Muscle of leg (tissue), 16 donors: ENCODE measurements around the gene C6orf15. TPM values are rescaled to one million over a fixed set of nuclear protein-coding genes. Genes with fewer than 3 reads are reported as not detected.

Experiments
- DNase-seq: peaks from one replicate; pipeline ENCODE4 v3.0.0; 2013
- H3K27ac ChIP-seq: one replicate; pipeline ENCODE4 v1.5.1; 2013; ENCODE audit warnings: mild to moderate bottlenecking, low read length, control low read depth
- H3K27me3 ChIP-seq: one replicate; pipeline ENCODE4 v1.6.1; 2013; ENCODE audit warnings: low read length; ENCODE audit not compliant: control insufficient read depth, insufficient read depth
- H3K36me3 ChIP-seq: one replicate; pipeline ENCODE4 v1.6.1; 2013; ENCODE audit warnings: low read length; ENCODE audit not compliant: control insufficient read depth, insufficient read depth
- H3K4me1 ChIP-seq: one replicate; pipeline ENCODE4 v1.6.1; 2013; ENCODE audit warnings: low read length; ENCODE audit not compliant: control insufficient read depth, insufficient read depth
- H3K4me3 ChIP-seq: one replicate; pipeline ENCODE4 v1.5.1; 2013; ENCODE audit warnings: low read length, control low read depth
- H3K9me3 ChIP-seq: replicated peaks from 2 replicates; pipeline ENCODE4 v1.6.1; 2013; ENCODE audit warnings: low read depth, low read length; ENCODE audit not compliant: control insufficient read depth
- WGBS: methylation state at CpG from one replicate; pipeline ENCODE4 v1.1.5; 2013; ENCODE audit warnings: missing lambda C conversion rate; ENCODE audit not compliant: insufficient coverage; 5-methylcytosine and 5-hydroxymethylcytosine counted together
- long read RNA-seq, 11 donors: transcript quantifications; one replicate each; lab custom pipeline, GENCODE V29; 2026
- polyA plus RNA-seq, 8 donors: library from polyadenylated mRNA; unstranded; fragments of 120-200 nt; gene quantifications; one replicate each; pipeline versions ENCODE4 v1.2.1 to v1.2.3, GENCODE V29; 2013; ENCODE audit warnings: inconsistent platforms in 1 of 8, low replicate concordance in 1 of 8; ENCODE audit not compliant: insufficient read length in 8 of 8, insufficient read depth in 1 of 8
- total RNA-seq: library from RNA; stranded (reverse); fragments of 120-200 nt; gene quantifications from one replicate; pipeline ENCODE4 v1.2.4, GENCODE V29; 2013

C6orf15 gene
- not detected for total RNA-seq
- polyA plus RNA-seq: not detected
- long read RNA-seq, donor 1: 0 reads
- long read RNA-seq, donor 2: 0 reads
- long read RNA-seq, donor 3: 0 reads
- long read RNA-seq, donor 4: 0 reads
- long read RNA-seq, donor 5: 0 reads
- long read RNA-seq, donor 6: 0 reads
- long read RNA-seq, donor 7: 0 reads
- long read RNA-seq, donor 8: 0 reads
- long read RNA-seq, donor 9: 0 reads
- long read RNA-seq, donor 10: 0 reads
- long read RNA-seq, donor 11: 0 reads

- no peaks in the 10 kb centered on the region for H3K36me3 ChIP-seq
- DNase-seq: no peak
- peaks cover 25% of the 10 kb centered on the region for H3K4me1 ChIP-seq
- H3K27me3 ChIP-seq: peaks cover 19% of the 10 kb centered on the region
- no peaks in the 10 kb centered on the region for H3K9me3 ChIP-seq
- H3K27ac ChIP-seq: no peak within 1 kb of the TSS
- H3K4me3 ChIP-seq: no peak within 1 kb of the TSS
- WGBS: 90% methylated on average over 1 of the region's 5 CpGs
These were observed at the start of gene C6orf15 for GRCh38 chr6:31112478-31112877. TSS of gene C6orf15 (minus strand) at chr6:31112575. CDS start at chr6:31112555, 20 bp downstream.

- H3K4me3 ChIP-seq: no peak overlapping the region
- peaks cover 21% of the 10 kb centered on the region for H3K36me3 ChIP-seq
- H3K27ac ChIP-seq: no peak overlapping the region
- no peak for DNase-seq
- whole genome bisulfite sequencing: 82% methylated on average over 15 of the region's 19 CpGs
- H3K4me1 ChIP-seq: peaks cover 17% of the 10 kb centered on the region
- no peaks in the 10 kb centered on the region for H3K9me3 ChIP-seq
- no peaks in the 10 kb centered on the region for H3K27me3 ChIP-seq
These were observed 49.1 kb upstream of the C6orf15 start for GRCh38 chr6:31161216-31162126.

GRCh38 chr6:31158863-31159855 lies 46.8 kb upstream of the C6orf15 start:
- H3K27ac ChIP-seq: peak overlapping the region; percentile 91
- 8% methylated on average over 25 of the region's 35 CpGs for WGBS
- H3K9me3 ChIP-seq: no peaks in the 10 kb centered on the region
- H3K4me3 ChIP-seq: peak overlapping the region; percentile 84
- H3K36me3 ChIP-seq: peaks cover 37% of the 10 kb centered on the region
- H3K27me3 ChIP-seq: no peaks in the 10 kb centered on the region
- peaks cover 17% of the 10 kb centered on the region for H3K4me1 ChIP-seq
- no peak for DNase-seq

- Histone ChIP-seq H3K9me3 (no peaks in the 10 kb centered on the region), H3K27me3 (no peaks in the 10 kb centered on the region), H3K36me3 (peaks cover 33% of the 10 kb centered on the region), H3K27ac (peak within 1 kb of the TSS; percentile 91), H3K4me1 (peaks cover 17% of the 10 kb centered on the region), H3K4me3 (peak within 1 kb of the TSS; percentile 84)
- under 1% methylated on average over 51 of the region's 65 CpGs for WGBS
- DNase-seq: peak; percentile 100
These were observed 45.9 kb upstream of the C6orf15 start, which contains the start of gene TCF19 for GRCh38 chr6:31158140-31158862. TSS of gene TCF19 (plus strand) at chr6:31158589. CDS start at chr6:31159470, 881 bp downstream.

- Histone ChIP-seq H3K9me3 (no peaks in the 10 kb centered on the region), H3K36me3 (peaks cover 27% of the 10 kb centered on the region), H3K4me3 (peak within 1 kb of the TSS; percentile 84), H3K4me1 (peaks cover 17% of the 10 kb centered on the region), H3K27ac (peak within 1 kb of the TSS; percentile 91), H3K27me3 (no peaks in the 10 kb centered on the region)
- DNase-seq: no peak
- WGBS: 3% methylated on average over 14 of the region's 14 CpGs
These were observed 45.3 kb upstream of the C6orf15 start, which contains the start of gene CCHCR1 for GRCh38 chr6:31157513-31158139. TSS of gene CCHCR1 (minus strand) at chr6:31157802. CDS start at chr6:31157600, 202 bp downstream.

- WGBS: 96% methylated on average over 4 of the region's 7 CpGs
- no peak overlapping the region for H3K4me3 ChIP-seq
- no peaks in the 10 kb centered on the region for H3K27me3 ChIP-seq
- H3K9me3 ChIP-seq: no peaks in the 10 kb centered on the region
- H3K4me1 ChIP-seq: peaks cover 17% of the 10 kb centered on the region
- H3K36me3 ChIP-seq: peaks cover 20% of the 10 kb centered on the region
- no peak for DNase-seq
- H3K27ac ChIP-seq: no peak overlapping the region
These were observed 44.3 kb upstream of the C6orf15 start for GRCh38 chr6:31156641-31157040.

GRCh38 chr6:31154436-31154835 lies 42.1 kb upstream of the C6orf15 start:
- DNase-seq: no peak
- 79% methylated on average over 10 of the region's 15 CpGs for WGBS
- Histone ChIP-seq H3K9me3 (no peaks in the 10 kb centered on the region), H3K27me3 (no peaks in the 10 kb centered on the region), H3K4me1 (peaks cover 11% of the 10 kb centered on the region), H3K36me3 (peaks cover 40% of the 10 kb centered on the region), H3K4me3 (no peak overlapping the region), H3K27ac (no peak overlapping the region)

- whole genome bisulfite sequencing: 77% methylated on average over 7 of the region's 7 CpGs
- Histone ChIP-seq H3K9me3 (no peaks in the 10 kb centered on the region), H3K36me3 (peaks cover 44% of the 10 kb centered on the region), H3K27ac (no peak overlapping the region), H3K4me1 (peaks cover 4% of the 10 kb centered on the region), H3K27me3 (no peaks in the 10 kb centered on the region), H3K4me3 (no peak overlapping the region)
- DNase-seq: no peak
These were observed 40.4 kb upstream of the C6orf15 start for GRCh38 chr6:31152781-31153180.
